ENCODE data around the gene MOAP1. TPM values are rescaled to one million over a fixed set of nuclear protein-coding genes. Genes with fewer than 3 reads are reported as not detected.
"Not testable (repeated sequence)": the region's sequence is repeated elsewhere in the genome, so short reads cannot be mapped to it uniquely, and the experiment has no call there.

MOAP1 gene
- total RNA-seq, 2 donors from 2014 or later = 21.7 to 21.8 TPM

DNA sequence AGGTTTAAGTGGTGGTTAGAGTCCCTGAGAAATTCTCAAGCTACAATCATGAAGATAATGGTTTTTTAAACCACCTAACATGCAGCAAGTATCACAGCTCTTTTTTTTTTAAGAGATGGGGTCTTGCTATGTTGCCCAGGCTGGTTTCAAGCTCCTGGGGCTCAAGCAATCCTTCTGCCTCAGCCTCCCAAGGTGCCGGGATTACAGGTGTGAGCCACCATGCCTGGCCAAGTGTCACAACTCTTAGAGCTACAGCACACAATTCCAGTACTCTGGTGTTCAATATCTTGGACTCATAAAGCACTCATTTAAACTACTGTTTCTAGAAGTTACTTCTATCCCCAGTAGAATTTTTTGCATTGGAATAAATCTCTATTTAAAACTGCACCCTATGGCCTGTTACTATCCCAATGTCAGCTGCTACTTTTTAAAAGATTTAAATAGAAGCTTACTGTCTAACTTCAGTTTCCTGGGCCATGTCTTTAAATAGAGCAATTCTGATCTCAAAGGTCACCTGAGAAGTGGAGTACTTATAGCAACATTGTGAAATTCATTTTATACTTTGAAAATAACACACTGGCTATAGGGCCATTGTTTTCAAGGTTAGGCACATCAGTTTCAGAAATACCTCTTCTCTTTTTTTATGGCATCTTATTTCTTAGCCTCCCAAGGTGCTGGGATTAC is 10.8 kb upstream of the MOAP1 start:
- DNase-seq (ENCODE audit: low spot score) = no peak
- intact Hi-C loops (cut with DNase I) = no loop called here

DNA sequence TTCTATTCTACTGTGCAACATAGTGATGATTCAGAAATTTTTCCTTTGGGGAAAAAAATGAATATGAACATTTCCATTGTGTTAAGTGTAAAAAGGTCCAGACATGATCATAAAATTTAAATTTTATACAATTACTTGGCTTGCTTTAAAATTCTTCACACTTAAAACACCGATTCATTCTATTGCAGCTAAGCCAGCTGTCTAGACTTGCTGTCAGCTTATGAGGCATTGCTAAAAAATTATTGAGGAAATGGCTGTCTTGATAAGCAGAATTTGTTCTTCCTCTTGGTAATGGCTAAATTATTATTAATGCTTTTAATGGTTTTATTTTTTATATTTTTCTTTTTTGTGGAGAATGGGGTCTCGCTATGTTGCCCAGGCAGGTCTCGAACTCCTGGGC is 2.3 kb upstream of the MOAP1 start:
- intact Hi-C loops (cut with DNase I) = no loop called here
- DNase-seq (ENCODE audit: low spot score) = no peak

DNA sequence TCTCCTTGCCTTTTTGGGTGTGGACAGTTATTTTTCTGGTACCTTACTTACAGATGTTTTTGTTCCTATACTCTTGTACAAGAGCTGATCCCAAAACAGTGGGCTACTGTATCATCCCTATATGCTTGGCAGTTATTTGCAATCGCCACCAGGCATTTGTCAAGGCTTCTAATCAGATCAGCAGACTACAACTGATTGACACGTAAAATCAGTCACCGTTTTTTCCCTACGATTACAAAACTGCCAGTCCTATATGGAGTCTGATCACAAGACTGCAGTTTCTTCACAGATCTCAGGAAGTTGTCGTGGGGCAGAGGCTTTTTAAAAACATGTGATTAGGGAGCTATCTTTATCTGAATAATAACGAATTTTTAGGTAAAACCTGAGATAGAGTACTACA is 1.8 kb upstream of the MOAP1 start:
- intact Hi-C loops (cut with DNase I) = no loop called here
- DNase-seq (ENCODE audit: low spot score) = no peak

DNA sequence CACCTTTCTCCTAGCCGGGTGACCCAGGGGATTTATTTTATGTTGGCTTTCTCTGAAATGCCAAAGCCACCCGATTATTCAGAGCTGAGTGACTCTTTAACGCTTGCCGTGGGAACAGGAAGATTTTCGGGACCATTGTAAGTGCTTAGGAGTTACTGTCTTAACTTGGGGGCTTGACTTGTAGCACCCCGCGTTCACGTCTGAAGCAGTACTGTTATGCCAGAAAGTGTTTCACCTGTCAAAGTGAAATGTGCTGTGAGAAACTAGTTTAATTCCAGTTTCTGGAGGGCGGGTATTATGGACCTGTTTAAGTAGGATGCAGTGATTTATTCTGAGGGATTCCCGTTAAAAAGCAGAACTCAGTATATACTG is 638 bp upstream of the MOAP1 start:
- intact Hi-C loops (cut with DNase I) = no loop called here
- DNase-seq (ENCODE audit: low spot score) = no peak

DNA sequence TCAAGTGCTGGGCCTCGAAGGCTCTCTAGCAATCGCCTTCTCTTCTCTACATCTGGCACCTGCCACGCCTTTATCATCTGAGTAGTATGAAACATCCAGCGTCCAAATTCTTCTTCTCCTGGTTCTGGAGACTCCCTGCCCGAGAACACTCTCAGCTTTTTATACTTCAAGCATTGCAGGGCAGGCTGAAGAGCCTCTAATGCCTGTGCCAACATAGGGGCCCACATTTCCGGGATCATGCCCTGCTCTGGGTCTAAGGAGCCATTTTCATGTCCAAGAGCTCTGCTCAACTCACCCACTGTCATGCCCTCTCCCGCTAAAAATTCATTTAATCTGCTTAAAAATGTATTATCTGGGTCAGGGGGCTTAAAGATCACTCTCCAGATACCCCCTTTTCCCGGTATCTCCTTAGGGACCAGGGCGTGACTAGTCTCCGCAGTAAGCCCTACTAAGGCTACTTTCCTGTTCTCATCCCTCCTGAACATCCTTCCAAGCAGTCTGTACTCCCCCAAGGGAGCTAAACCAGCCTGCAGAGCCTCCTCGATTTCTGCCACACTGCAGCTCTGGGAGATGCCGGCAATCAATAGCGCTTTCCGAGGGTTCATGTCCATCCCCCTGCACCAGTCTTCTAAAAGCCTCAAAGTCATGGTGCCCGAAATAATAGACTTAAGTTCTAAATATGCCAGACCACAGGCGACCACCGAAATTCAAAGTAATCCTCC is 940 bp downstream of the MOAP1 start:
- peak; percentile 25 for DNase-seq (ENCODE audit: low spot score)
- intact Hi-C loops (cut with DNase I) = no loop called here

DNA sequence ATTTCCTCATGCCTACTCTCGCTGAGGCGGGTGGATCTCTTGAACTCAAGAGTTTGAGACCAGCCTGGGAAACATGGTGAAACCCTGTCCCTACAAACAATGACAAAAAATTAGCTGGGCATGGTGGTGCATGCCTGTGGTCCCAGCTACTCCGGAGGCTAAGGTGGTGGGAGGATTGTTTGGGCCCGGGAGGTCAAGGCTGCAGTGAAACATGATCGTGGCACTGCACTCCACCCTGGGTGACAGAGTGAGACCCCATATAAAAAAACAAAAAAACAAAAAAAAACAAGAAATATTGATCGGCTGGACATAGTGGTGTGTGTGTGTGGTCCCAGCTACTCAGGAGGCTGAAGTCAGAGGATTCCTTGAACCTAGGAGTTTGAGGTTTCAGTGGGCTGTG is 9.2 kb downstream of the MOAP1 start:
- intact Hi-C loops (cut with DNase I) = no loop called here
- DNase-seq (ENCODE audit: low spot score) = peak; percentile 20

DNA sequence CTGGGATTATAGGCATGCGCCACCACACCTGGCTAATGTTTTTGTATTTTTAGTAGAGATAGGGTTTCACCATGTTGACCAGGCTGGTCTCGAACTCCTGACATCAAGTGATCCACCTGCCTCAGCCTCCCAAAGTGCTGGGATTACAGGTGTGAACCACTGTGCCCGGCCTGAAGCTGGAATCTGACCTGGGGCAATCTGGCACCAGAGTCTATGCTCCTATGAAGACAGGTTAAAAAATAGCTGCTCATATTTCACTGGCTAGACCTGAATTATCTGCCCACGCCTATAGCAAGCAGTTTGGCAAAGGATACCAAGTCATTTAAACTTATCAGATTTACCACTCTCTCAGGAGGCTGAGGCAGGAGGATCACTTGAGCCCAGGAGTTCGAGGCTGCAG is 10.0 kb downstream of the MOAP1 start:
- DNase-seq (ENCODE audit: low spot score) = peak; percentile 30
- intact Hi-C loops (cut with DNase I) = not testable (repeated sequence)

DNA sequence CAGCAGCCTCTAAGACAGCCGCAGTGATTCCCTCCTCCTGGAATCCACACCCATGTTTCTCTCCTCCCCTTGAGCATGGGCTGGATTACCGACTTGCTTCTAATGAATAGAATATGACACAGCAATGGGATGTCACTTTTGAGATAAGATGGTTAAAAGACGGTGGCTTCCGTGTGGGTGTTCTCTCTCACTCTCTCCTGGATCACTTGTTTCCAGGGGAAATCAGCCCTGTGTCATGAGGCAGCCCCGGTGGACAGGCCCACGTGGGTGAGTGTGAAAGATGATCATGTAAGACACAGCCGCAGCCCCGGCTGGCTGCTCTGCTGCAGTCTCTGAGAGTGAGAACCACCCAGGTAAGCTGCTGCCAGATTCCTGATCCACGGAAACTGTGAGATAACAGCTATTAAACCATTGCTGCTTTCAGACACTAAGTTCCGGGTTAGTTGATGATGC is 10.7 kb downstream of the MOAP1 start:
- DNase-seq (ENCODE audit: low spot score) = peak; percentile 77
- intact Hi-C loops (cut with DNase I) = no loop called here

DNA sequence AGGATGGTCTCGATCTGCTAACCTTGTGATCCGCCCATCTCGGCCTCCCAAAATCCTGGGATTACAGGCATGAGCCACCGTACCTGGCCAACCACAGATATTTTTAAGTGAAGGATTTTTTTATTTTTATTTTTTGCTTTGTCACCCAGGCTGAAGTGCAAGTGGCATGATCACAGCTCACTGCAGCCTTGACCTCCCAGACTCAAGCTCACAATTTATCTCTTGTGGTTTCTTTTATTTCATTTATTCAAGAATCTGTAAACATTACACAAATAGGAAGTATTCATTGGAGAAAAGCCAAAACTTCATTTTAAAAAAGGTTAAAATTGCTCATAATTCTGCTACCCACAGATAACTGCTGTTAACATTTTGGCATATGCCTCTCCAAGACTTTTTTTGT is 13.3 kb downstream of the MOAP1 start:
- DNase-seq (ENCODE audit: low spot score) = peak; percentile 20

DNA sequence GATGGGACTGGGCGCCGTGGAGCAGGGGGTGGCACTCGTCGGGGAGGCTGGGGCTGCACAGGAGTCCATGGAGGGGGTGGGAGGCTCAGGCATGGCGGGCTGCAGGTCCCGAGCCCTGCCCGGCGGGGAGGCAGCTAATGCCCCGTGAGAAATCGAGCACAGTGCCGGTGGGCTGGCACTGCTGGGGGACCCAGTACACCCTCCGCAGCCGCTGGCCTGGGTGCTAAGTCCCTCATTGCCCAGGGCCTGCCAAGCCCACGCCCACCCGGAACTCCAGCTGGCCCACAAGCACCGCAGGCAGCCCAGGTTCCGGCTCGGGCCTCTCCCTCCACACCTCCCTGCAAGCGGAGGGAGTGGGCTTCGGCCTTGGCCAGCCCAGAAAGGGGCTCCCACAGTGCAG is 14.6 kb downstream of the MOAP1 start:
- intact Hi-C loops (cut with DNase I); DNase-seq (ENCODE audit: low spot score): not testable (repeated sequence)

More for the DNA sequence above, 13.3 kb downstream of the MOAP1 start:
- intact Hi-C loops (cut with DNase I) = no loop called here

DNA sequence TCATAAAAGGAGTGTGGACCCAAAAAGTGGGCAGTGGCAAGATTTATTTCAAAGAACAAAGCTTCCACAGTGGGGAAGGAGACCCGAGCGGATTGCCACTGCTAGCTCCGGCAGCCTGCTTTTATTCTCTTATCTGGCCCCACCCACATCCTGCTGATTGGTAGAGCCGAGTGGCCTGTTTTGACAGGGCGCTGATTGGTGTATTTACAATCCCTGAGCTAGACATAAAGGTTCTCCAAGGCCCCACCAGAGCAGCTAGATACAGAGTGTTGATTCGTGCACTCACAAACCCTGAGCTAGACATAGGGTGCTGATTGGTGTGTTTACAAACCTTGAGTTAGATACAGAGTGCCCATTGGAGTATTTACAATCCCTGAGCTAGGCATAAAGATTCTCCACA is 15.1 kb downstream of the MOAP1 start:
- peak; percentile 38 for DNase-seq (ENCODE audit: low spot score)
- intact Hi-C loops (cut with DNase I) = not testable (repeated sequence)

DNA sequence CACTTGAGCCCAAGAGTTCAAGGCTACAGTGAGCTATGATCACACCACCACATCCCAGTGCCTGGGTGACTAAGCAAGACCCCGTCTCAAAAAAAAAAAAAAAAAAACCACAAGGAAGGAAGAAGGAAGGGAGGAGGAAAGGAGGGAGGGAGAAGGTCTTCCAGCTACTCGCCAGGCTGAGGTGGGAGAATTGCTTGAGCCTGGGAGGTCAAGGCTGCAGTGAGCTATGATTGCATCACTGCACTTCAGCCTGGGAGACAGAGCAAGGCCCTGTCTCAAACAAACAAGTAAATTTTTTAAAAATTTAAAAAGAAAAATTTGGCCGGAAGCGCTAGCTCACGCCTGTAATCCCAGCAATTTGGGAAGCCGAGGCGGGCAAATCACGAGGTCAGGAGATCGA is 16.1 kb downstream of the MOAP1 start:
- peak; percentile 32 for DNase-seq (ENCODE audit: low spot score)
- intact Hi-C loops (cut with DNase I) = not testable (repeated sequence)

DNA sequence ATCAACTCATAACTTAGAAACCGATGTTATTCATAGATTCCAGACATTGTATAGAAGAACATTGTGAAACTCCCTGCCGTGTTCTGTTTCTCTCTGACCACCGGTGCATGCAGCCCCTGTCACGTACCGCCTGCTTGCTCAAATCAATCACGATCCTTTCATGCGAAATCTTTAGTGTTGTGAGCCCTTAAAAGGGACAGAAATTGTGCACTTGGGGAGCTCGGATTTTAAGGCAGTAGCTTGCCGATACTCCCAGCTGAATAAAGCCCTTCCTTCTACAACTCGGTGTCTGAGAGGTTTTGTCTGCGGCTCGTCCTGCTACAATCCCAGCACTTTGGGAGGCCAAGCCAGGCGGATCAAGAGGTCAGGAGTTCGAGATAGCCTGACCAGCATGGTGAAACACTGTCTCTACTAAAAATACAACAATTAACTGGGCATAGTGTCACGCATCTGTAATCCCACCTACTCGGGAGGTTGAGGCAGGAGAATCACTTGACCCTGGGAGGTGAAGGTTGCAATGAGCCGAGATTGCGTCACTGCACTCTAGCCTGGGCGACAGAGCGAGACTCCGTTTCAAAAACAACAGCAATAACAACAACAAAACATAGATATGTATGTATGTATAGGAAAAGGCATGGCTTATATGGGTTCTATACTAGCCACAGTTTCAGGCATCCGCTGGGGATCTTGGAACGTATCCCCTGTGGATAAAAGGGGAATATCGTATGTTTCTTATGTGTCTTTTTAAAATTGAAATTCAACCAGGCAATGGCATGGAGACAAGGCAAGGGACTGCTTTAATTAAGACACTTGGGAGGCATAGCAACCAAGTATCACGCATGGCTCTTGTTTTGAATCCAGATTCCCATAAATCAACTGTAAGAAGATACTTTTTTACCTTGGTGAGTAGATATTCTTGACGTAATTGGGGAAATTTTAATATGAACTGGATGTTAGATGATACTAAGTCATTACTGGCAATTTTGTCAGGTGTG is 19.1 kb downstream of the MOAP1 start:
- intact Hi-C loops (cut with DNase I) = not testable (repeated sequence)
- DNase-seq (ENCODE audit: low spot score) = peak; percentile 43

DNA sequence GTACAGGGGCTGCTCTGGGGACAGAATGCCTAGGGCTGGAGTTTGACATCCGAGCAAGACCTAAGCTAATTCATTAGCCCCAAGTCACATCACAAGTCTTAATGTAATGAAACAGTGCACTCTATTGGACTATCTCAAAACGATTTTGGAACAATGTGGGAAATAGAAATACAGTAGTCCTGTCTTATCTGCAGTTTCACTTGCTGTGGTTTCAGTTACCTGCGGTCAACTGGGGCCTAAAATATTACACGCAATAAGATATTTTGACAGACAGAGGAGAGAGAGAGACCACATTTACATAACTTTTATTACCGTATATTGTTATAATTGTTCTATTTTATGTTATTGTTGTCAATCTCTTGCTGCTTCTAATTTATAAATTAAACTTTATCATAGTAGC is 21.1 kb downstream of the MOAP1 start:
- no peak for DNase-seq (ENCODE audit: low spot score)
- intact Hi-C loops (cut with DNase I) = no loop called here

DNA sequence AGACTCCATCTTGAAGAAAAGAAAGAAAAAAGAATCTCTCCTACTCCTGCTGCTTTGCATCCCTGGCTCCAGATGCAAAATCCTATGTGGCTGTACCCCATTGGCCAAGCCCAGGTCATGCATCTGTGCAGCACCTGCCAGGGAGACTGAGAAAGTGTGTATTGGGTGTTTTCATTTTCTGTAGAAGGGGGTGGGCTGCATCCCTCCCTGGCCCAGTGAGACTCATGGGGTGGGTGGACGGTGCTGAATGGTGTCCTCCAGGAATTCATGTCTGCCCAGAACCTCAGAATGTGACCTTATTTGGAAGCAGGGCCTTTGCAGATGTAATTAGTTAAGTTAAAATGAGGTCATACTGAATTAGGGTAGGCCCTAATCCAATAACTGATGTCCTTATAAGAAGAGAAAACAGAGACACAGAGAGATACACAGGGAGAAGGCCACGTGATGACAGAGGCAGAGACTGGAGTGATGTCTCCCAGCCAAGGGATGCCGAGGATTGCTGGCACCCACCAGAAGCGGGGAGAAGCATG is 23.2 kb downstream of the MOAP1 start:
- peak; percentile 51 for DNase-seq (ENCODE audit: low spot score)
- intact Hi-C loops (cut with DNase I) = no loop called here

DNA sequence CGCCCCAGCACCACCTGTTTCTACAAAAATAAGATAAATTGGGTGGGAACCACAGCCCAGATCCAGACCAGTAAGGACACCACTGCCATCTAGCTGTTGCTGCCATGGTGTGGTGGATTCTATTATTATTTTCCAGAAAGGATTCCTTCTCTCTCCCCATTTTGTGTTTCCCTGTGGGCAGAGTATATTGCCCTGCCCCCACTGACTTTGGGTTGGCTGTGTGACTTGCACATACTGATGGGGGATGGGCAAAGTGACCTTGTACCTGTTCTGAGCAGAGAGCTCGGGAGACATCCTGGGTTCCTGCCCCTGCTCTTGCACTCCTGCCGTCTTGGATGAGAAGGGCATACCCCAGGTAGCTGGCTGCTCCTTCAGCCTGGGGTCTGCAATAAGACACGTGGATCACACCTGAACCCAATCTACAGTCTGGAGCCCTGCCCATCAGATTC is 24.3 kb downstream of the MOAP1 start:
- peak; percentile 52 for DNase-seq (ENCODE audit: low spot score)
- intact Hi-C loops (cut with DNase I) = no loop called here

DNA sequence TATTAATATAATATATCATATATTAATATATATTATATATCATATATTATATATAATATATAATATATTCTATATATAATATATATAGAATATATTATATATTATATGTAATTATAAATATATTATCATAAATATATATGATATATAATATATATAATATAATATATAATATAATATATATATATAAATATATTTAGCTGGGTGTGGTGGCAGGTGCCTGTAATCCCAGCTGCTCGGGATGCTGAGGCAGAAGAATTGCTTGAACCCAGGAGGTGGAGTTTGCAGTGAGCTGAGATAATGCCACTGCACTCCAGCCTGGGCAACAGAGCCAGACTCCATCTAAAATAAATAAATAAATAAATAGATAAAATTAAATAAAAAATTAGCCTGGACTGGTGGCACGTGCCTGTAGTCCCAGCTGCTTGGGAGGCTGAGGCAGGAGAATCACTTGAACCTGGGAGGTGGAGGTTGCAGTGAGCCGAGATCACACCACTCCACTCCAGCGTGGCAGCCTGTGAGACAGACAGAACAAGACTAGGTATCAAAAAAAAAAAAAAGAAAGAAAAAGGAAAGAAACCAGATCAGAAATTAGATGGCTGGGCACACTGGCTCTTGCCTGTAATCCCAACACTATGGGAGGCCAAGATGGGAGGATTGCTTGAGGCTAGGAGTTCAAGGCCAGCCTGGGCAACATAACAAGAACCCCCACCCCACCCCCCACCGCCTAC is 24.9 kb downstream of the MOAP1 start:
- peak; percentile 45 for DNase-seq (ENCODE audit: low spot score)
- intact Hi-C loops (cut with DNase I) = not testable (repeated sequence)

DNA sequence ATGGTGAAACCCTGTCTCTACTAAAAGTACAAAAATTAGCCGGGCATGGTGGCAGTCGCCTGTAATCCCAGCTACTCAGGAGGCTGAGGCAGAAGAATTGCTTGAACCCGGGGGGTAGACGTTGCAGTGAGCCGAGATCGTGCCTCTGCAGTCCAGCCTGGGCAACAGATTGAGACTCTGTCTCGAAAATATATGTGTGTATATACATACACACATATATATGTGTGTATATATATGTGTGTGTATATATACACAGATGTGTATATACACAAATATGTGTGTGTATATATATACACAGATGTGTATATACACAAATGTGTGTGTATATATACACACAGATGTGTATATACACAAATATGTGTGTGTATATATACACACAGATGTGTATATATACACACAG is 26.3 kb downstream of the MOAP1 start:
- intact Hi-C loops (cut with DNase I) = not testable (repeated sequence)
- DNase-seq (ENCODE audit: low spot score) = peak; percentile 0

All from posterior vena cava (tissue), 2 donors.